ENCODE results near the gene TTC21B.
"Not testable (repeated sequence)": the region's sequence is repeated elsewhere in the genome, so short reads cannot be mapped to it uniquely, and the experiment has no call there.

TTC21B gene

DNA sequence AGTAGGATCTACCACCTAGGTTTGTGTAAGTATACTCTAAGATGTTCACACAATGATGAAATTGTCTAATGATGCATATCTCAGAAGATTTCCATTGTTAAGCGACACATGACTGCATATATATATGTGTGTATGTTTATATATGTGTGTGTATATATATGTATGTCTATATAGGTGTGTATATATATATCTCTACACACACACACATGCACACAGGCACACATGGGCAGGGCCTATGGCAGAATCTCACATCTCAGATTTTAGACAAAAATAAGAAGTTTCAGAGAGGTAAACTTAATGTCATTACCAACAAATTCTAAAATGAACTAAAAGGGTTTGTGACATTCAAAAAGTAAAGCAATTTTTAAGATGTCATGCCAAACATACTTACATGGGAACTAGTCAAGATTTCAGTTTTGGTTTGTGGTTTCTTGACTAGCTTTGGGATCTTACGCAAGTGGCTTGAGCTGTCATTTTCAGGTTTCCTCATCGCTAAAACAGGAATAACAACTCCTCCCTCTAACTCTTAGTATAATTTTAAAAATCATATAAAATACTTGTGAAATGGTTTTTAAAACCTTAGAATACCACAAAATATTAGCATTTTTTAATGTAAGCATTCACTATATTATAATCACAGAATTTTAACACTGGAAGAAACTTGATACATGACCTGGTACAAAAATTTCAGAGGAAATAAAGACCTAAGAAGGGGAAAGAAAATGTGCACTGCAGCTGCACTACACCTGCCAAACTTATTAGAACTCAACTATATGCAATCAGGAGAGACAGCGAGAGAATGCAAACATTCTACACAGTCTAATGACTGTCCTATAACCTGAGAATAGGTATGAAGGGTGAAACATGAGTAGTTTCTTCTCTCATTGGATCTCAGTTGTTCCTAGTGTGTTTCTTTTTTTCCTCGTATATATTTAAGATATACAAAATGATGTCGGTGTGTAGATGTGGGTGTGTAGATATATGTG, 75.7 kb downstream of the TTC21B start:
- no peak for DNase-seq

DNA sequence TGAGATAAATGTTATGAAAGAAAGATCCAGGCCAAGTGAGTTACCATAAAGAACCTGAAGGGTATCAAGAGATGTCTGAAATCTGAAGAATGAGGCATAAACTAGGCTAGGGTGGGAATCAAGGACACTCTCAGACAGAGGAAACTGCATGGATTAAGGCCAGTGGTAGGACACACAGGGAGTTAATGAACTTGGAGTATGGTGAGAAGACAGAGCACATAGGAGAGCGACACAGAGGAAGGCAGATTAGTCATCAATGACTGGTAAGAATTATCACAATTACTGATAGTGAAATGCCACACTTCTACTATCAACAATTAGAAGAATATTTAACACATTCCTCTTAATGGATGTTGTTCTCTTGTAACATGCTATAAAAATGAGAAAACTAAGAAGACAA, 76.9 kb downstream of the TTC21B start:
- DNase-seq, result no peak

DNA sequence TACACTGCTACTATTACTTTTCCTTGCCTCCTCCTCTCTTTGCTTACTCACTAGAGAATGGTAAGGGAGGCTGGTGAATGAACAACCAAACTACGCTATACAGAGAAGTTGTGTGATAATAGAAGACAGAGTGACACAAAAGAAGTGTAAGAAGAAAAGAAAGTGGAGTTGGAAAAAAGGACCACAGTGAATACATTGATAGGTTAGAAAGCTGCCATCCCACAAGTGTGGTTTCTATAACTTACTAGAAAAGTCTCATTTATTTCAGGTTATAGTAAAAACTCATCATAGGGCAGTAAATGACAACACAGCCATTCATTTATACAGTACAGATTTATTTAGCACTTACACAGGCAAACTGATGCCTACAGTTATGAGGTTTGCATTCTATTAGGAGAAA, 77.3 kb downstream of the TTC21B start:
- DNase-seq, result no peak

DNA sequence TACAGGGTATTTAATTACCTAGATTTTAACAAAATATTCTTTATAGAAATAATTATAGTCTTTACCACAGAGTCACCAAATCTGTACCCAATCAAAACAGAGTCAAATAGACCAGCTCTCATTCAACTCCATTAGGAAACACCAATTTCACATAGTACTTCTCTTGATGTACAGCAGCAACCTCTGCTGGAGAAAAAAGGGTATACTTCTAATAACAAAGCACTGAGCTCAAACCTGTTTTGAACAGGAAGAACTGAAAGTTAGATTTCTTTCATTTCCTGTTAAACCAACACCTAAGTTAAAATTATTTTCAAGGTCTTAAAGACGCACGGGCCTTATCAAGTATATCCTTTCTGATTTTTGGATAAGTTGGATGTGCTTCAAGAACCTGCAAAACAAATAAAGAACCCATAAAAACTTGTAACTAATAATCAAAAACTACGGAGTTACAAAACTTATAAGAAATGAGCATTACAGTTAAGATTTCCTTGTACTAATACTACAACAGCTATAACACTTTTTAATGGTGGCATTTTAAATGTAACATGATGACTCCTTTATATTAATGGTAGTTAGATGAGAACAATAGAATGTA, 79.0 kb downstream of the TTC21B start:
- no peak for DNase-seq

DNA sequence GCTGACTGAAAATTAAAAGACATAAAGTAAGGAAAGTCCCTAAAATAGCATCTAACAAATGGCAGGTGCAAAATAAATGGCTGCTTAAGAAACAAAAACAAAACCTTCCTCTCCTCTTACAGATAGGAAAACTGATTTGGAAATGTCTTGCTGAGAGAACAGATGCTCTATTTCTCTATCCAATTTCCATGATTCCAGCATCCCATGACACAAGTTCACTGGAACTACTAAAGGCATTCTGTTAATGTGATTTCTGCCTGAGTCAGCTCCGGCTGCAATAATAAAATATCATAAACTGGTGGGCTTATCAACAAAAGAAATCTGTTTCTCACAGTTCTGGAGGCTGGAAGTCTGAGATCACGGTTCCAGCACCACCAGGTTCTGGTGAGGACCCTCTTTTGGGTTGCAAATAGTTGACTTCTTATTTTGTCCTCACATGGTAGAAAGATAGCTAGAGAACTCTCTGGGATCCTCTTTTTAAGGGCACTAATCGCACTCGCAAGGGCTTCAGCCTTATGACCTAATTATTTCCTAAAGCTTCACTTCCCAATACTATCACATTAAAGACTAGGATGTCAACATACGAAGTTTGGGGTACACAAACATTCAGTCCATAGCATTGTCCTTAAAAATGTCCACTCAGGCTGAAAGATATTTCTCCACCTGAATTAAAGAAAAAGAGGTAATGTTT, 81.3 kb downstream of the TTC21B start:
- no peak for DNase-seq

DNA sequence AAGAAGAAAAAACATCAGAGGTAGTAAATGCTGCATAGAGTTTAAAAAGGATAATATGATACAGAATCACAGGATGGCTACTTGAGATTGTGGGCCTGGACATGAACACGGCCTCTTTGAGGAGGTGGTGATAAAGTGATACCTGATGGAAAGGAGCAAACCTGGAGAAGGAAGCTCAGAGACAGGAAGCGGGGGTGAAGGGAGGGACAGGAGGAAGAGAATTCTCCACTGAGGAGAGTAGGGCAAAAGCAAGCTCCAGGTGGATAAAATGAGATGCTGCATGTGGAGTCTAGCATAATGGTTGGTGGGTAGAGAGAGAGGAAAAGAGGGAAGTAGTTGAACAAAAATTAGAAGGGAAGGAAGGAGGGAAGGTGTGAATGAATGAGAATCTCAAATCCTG, 82.6 kb downstream of the TTC21B start:
- DNase-seq, result no peak

DNA sequence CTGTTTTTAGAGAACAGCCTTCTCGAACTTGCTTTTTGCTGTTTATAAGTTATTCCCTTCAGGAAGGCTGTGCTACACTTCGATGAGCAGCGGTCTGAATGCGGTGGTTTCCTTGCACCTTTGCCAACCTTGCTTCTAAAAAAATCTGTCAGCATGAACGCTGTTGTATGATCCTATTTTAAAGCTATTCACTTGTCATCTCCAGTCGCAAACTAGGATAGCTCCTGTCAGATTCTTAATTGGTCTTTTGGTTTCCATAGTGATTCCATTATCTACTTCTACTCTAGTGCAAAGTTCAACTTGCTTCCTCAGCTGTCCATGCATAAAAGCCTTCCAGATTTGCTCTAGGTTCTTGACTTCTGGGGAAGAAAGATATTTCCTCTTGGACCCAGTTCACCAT, 83.2 kb downstream of the TTC21B start:
- DNase-seq, result no peak

DNA sequence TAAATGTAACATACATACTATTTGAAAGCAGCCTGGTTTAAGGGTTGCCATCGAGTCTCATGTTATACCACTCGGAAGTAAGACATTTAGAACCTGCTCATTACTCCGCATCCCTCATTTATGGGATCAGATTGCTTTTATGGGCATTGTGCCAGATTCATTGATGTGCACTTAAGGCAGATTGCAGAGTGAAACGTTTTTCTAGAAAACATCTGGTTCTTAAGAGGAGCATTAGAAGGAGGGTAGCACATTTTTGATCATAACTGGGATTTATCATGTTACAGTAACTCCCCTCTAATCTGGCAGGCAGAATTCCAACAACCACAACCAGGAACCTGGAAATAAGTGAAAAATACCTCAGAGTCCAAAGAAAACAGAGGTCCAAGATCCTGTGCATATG, 85.4 kb downstream of the TTC21B start:
- no peak for DNase-seq

DNA sequence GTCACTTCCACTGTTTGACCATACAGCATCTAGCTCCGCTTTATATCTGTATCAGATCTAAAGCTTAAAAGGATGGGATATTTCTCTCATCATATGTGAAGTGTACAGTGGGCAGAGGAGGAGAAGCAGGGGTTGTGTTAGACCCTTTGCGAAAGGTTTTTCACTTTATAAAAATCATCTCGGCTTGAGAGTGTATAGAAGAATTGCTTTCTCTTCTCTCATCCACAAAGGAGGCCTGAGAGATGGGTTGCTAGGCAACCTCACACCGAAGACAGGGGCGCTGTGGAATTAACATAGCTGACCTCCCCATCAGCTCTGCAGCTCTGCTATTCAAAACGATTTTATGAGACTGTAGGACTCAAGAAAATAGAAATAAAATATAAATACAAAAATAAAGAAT, 89.3 kb downstream of the TTC21B start:
- DNase-seq, result no peak

DNA sequence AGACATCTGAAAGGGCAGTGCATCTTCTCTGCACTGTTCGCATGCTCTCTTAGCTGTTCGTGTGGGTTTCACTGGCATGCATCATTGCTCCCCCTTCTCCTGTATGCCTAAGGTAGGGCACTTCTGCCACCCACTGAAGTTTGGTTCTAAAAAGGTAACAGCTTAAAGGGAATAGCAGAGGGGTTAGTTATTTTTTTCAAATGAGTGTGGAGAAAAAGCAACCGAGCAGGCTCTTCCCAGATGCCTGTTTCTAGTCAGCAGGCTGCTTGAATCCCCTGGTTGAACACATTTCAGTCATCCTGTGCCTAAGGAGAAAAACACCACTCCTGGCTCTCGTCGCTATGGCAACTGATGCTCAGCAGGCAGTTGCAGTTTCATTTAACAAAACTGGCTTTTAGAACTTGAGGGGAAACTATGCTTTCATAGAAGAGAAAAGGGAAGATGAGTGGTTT, 89.7 kb downstream of the TTC21B start:
- DNase-seq, result no peak

DNA sequence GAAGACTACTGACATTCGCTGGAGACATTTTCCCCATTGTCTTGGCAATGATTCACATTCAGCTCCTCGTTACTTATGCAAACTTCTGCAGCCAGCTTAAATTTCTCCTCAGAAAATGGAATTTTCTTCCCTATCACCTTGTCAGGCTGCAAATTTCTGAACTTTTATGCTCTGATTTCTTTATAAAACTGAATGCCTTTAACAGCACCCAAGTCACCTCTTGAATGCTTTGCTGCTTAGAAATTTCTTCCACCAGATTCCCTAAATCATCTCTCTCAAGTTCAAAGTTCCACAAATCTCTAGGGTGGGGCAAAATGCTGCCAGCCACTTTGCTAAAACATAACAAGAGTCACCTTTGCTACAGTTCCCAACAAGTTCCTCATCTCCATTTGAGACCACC, 92.5 kb downstream of the TTC21B start:
- not testable (repeated sequence) for DNase-seq

DNA sequence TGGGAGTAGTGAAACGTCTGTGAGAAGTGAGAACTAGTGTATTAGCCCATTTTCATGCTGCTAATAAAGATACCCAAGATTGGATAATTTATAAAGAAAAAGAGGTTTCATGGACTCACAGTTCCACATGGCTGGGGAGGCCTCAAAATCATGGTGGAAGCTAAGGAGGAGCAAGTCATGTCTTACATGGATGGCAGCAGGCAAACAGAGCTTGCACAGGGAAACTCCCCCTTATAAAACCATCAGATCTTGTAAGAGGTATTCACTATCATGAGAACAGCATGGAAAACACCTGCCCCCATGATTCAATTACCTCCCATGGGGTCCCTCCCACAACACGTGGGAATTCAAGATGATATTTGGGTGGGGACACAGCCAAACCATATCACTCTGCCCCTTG, 93.9 kb downstream of the TTC21B start:
- DNase-seq, result not testable (repeated sequence)

DNA sequence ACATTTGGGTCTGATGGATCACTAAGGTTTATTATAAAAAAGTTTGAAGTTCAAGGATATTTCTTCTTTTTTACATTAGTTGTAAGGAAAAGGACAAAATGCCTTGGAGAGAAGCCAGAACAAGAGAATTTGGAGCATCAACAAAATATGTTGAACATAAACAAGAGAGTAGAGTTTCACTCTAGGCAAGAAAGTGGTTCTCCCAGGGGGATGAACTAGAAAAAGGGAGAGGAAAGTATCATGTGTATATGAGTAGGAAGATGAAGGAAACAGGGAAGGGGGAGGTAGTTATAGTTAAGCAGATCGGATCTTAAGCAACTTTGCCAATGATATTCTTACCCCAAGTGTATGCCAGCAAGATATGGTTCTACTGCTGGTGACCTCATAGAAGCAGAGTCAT, 95.7 kb downstream of the TTC21B start:
- DNase-seq, result no peak

DNA sequence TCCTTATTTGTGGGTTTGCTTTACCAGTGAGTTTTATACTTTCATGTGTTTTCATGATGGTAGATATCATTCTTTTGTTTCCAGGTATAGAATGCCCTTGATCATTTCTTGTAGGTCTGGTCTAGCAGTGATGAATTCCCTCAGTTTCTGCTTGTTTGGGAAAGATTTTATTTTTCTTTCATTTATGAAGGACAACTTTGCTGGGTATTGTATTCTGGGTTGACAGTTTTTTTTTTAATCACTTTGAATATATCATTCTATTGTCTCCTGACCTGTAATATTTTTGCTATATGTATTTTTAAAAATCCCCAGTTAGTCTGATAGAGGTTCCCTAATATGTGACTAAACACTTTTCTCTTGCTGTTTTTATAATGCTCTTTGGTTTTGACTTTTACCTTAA, 101.2 kb downstream of the TTC21B start:
- DNase-seq, result no peak

DNA sequence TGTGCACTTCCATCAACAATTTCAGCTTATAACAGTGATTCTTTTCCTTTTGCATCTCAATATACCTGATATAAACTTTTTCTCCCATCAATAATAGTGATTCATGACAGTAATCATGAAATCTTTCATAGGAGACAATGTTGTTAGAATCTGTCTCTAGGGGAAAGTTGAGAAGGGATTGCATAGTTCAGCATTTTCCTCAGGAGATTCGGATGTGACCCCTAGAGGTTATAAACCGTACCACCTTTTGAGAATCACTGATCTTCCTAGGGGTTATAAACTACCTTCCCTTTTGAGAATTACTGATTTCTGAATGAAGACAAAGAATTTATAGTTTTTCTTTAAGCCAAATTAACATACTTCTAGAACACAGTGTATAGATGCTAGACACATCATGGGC, 106.6 kb downstream of the TTC21B start:
- DNase-seq, result no peak

DNA sequence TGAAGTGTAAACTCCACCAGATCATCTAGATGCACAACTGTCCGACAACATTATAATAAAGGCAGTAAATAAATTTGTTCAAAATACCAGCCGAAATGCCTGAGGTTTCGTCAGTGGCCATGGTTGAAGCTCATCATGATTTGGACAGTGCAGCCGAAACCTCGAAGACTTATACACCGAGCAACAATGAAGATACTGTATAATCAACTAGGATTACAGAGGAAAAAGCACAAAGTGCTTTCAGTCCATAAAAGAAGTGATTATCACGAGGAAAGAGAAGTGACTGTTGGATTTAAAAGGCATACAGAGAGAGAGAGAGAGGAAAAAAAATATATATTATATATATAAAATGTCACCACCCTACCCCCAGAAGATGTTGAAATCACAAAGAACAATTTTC, 107.5 kb downstream of the TTC21B start:
- no peak for DNase-seq

DNA sequence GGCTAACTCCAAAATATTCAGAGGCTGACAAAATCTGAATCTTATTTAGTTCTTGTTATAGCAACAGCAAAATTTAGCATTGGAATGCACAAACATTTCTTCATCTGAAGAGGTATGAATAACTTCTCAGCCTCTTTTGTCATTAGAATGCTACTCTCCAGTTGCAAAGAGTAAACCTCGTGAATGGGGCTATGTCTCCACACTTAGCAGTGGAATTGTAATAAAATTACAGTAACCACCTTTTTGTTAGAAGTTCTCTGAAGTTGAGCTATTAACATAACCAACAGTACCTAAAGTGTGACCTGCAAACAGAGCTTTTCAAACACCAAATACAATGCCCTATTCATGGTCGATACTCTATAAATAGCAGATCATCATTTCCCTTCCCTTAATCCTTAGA, 109.4 kb downstream of the TTC21B start:
- no peak for DNase-seq

DNA sequence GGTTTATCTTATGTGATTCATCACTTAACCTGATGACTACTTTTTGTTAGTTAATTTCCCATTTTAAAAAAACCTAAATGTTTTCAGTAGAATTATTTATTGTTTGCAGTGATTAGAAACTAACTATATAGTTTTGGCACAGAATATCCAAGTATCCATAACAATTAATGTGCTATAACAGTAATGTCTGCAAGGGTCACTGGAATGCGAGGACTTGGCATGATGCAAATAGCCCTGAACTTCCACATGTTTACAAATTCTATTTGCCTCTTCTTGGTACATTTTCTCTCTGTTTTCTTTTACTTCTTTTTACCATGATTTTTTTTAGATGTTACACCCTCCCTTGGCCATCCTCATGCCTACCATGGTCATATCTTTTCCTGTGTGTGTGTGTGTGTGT, 110.2 kb downstream of the TTC21B start:
- no peak for DNase-seq

DNA sequence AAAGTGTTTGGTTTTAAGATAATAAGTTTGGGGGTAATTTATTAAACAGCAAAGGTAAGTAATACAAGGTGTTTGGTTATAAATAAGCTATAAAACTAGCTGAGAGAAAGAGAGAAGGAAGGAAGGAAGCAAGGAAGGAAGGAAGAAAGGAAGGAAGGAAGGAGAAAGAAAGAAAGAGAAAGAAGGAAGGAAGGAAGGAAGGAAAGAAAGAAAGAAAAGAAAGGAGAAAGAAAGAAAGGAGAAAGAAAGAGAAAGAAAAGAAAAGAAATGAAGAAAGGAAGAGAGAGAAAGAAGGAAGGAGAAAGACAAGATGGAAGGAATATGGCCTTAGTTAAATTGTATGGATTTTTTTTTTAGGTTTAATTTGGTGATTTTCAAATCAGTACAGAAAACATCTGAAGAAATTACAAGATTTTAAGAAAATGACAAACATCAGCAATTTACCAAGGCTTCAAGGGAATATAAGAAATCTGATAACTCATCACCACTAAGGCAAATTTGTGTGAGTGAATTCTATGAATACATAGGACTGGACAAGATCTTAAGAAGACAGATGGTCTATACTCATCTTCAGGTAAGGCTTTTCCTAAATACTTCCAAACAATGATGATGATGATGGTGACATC, 113.1 kb downstream of the TTC21B start:
- no peak for DNase-seq

DNA sequence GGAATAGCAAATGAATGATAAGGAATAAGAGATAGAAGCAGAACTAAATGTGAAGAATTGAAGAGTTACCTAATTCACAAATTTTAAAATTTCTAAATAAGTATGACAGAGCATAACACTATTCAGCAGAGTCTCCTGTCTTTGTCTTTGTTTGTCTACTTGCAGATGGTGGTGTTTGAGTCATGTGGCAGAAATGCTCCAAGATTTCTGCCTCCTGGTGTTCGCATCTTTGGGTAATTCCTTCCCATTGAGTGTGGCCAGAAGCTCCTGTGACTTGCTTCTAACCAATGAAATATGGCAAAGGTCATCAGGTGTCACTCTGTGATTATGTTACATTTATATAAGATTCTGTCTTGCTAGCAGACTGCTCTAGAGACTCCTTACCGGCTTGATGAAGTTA, 114.0 kb downstream of the TTC21B start:
- DNase-seq, result no peak

DNA sequence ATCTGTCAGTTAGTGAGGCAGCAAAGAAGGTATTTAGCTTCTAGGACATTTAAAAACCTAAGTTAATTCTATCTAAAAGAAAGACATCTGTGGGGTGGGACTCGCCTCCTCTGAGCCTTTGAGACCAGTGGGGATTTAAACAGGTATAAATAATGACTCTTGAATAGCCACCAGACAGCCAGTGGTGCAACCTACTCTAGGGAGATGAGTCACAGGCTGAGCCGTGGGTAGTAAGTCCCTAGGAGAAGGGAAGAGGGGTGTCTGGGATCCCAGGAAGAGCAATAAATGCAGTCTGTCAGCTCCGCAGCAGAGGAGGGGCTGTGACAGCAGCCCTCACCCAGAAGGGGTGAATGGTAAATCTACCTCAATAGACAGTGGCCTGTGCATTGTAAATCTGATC, 116.5 kb downstream of the TTC21B start:
- DNase-seq, result no peak

DNA sequence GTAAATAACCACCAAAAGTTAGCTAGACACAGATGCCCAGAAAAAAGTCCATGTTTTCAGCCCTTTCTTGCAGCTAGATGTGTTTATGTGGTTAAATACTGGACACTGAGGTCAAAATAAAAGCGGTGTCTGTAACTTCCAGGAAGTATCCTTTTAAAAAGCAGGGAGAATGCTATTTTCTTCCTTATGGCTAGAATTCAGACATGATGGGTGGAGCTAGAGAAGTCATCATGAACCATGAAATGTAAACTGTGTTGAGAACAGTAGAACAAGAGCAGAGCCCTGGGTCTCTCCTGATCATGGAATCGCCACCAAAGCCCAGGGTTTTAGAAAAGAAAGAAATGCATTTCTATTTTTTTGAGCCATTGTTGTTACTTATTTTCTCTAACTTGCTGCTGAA, 118.2 kb downstream of the TTC21B start:
- DNase-seq, result no peak

DNA sequence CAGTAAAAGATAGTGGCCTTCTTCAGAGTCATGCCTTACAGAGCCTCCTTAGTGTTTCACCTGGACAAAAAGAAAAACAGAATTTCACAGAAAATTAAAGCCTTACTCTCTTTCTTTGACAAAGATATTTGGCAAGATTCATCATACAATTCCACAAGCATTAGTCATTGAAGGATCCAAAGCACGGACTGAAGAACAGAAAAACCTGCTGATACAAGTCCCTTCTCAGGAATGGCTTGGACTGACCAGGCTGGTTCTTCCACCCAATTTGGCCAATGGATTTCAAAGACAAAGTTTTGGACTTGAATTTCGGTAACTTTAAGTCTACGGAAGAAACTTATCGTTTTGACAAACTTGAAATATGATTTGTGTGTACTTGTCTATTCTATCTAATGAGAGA, 120.4 kb downstream of the TTC21B start:
- no peak for DNase-seq

DNA sequence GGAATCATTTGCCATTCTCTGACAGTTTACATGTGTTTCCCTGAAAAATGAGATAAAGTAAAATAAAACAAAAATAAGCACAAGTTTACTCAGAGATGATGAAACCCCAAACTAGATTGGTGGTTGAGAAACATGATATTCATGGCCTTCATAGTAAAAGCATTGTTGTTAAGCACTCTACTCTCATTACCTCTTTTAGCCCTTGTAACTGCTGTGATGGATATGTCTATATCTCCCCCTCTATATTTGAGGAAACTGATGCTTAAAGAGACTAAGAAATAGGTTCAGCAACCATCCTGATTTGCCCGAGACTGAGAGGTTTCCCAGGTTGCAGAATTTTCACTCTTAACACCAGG, 125.7 kb downstream of the TTC21B start:
- DNase-seq, result no peak

All from GOT3 (cell line).